22Rv1 (cell line): ENCODE measurements around the gene RFTN1.

Experiments used
- CTCF ChIP-seq: fragments of 450-650 bp; IDR thresholded peaks from 2 replicates; pipeline ENCODE4 v1.5.1; 2017; ENCODE audit warnings: mild to moderate bottlenecking
- ZFX ChIP-seq: fragments of 450-650 bp; IDR thresholded peaks from 2 replicates; pipeline ENCODE4 v1.6.1; 2017; ENCODE audit warnings: antibody characterized with exemption, borderline replicate concordance

- TF ChIP-seq CTCF = no peak
- TF ChIP-seq ZFX = no peak
Observed at GRCh38 chr3:16273867-16274266, 239.6 kb downstream of the RFTN1 start.
